ENCODE data around the gene USHBP1.

Gene USHBP1

GRCh38 chr19:17286752-17287151 lies 22.2 kb upstream of the USHBP1 start:
- no peak overlapping the region for H3K4me2 ChIP-seq (ENCODE audit: low read depth, low read length)
- peaks cover 6% of the 10 kb centered on the region; the same call in 1 of the 2 replicates for H3K4me1 ChIP-seq (ENCODE audit: low read length)
- H3K36me3 ChIP-seq (replicated peaks; ENCODE audit: insufficient read depth, low read length) = no peaks in the 10 kb centered on the region
- no peak for DNase-seq
- no peak overlapping the region for H3K4me3 ChIP-seq (ENCODE audit: low read length)
- no peaks in the 10 kb centered on the region for H3F3A ChIP-seq (ENCODE audit: insufficient read depth, low read length)
- H3K79me2 ChIP-seq (ENCODE audit: low read length) = no peaks in the 10 kb centered on the region
- no peak overlapping the region for H3K9ac ChIP-seq (ENCODE audit: low read length)
- no peak overlapping the region for H3K27ac ChIP-seq (ENCODE audit: low read length)
- H3K27me3 ChIP-seq (replicated peaks; ENCODE audit: insufficient read depth, low read length) = peaks cover 33% of the 10 kb centered on the region
- no peaks in the 10 kb centered on the region for H4K20me1 ChIP-seq (ENCODE audit: insufficient read depth, low read length)
- TF ChIP-seq, protein P1, sequence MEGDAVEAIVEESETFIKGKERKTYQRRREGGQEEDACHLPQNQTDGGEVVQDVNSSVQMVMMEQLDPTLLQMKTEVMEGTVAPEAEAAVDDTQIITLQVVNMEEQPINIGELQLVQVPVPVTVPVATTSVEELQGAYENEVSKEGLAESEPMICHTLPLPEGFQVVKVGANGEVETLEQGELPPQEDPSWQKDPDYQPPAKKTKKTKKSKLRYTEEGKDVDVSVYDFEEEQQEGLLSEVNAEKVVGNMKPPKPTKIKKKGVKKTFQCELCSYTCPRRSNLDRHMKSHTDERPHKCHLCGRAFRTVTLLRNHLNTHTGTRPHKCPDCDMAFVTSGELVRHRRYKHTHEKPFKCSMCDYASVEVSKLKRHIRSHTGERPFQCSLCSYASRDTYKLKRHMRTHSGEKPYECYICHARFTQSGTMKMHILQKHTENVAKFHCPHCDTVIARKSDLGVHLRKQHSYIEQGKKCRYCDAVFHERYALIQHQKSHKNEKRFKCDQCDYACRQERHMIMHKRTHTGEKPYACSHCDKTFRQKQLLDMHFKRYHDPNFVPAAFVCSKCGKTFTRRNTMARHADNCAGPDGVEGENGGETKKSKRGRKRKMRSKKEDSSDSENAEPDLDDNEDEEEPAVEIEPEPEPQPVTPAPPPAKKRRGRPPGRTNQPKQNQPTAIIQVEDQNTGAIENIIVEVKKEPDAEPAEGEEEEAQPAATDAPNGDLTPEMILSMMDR (IDR thresholded peaks at IDR 0.05; ENCODE audit: low read length) = no peak
- no peak for TF ChIP-seq EZH2 (optimal IDR thresholded peaks at IDR 0.05; ENCODE audit: low read depth, low read length)
- TF ChIP-seq EZH2phosphoT487 (IDR thresholded peaks at IDR 0.05; ENCODE audit: low read length) = no peak
- no peaks in the 10 kb centered on the region for H3K9me2 ChIP-seq (replicated peaks; ENCODE audit: insufficient read depth, low read length)
- no peak overlapping the region for H2AFZ ChIP-seq (ENCODE audit: low read length)
- H3K9me3 ChIP-seq (replicated peaks; ENCODE audit: insufficient read depth, low read length) = no peaks in the 10 kb centered on the region

DNA sequence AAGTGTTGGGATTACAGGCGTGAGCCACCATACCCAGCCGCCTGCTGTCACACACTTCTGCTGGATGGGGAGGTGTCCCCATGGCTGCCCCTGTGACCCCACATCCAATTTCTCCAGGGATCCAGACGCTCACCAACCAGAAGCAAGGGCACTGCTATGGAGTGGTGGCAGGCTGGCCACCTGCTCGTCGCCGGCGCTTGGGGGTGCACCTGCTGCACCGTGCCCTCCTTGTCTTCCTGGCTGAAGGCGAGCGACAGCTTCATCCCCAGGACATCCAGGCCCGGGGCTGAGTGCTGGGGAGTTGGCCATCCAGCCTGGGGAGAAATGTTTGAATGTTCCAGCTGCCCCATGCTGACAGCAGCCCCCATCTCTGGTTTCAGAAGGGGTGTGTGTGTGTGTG lies 21.7 kb upstream of the USHBP1 start:
- no peak for TF ChIP-seq EZH2 (optimal IDR thresholded peaks at IDR 0.05; ENCODE audit: low read depth, low read length)
- TF ChIP-seq, protein P1 (IDR thresholded peaks at IDR 0.05; ENCODE audit: low read length) = no peak
- no peak for TF ChIP-seq EZH2phosphoT487 (IDR thresholded peaks at IDR 0.05; ENCODE audit: low read length)

GRCh38 chr19:17285415-17286135 lies 21.0 kb upstream of the USHBP1 start:
- no peaks in the 10 kb centered on the region for H4K20me1 ChIP-seq (ENCODE audit: insufficient read depth, low read length)
- no peak overlapping the region for H3K4me2 ChIP-seq (ENCODE audit: low read depth, low read length)
- DNase-seq = no peak
- TF ChIP-seq EZH2 (optimal IDR thresholded peaks at IDR 0.05; ENCODE audit: low read depth, low read length) (no peak), EZH2phosphoT487 (IDR thresholded peaks at IDR 0.05; ENCODE audit: low read length) (no peak)
- TF ChIP-seq, protein P1 (IDR thresholded peaks at IDR 0.05; ENCODE audit: low read length) = no peak
- H3K9me2 ChIP-seq (replicated peaks; ENCODE audit: insufficient read depth, low read length) = no peaks in the 10 kb centered on the region
- H3K9ac ChIP-seq (ENCODE audit: low read length) = no peak overlapping the region
- no peak overlapping the region for H3K4me3 ChIP-seq (ENCODE audit: low read length)
- peaks cover 37% of the 10 kb centered on the region for H3K27me3 ChIP-seq (replicated peaks; ENCODE audit: insufficient read depth, low read length)
- no peaks in the 10 kb centered on the region for H3K36me3 ChIP-seq (replicated peaks; ENCODE audit: insufficient read depth, low read length)
- no peaks in the 10 kb centered on the region for H3K79me2 ChIP-seq (ENCODE audit: low read length)
- no peaks in the 10 kb centered on the region for H3K9me3 ChIP-seq (replicated peaks; ENCODE audit: insufficient read depth, low read length)
- H3F3A ChIP-seq (ENCODE audit: insufficient read depth, low read length) = no peaks in the 10 kb centered on the region
- H3K27ac ChIP-seq (ENCODE audit: low read length) = no peak overlapping the region
- peaks cover 12% of the 10 kb centered on the region; the same call in 1 of the 2 replicates for H3K4me1 ChIP-seq (ENCODE audit: low read length)
- no peak overlapping the region for H2AFZ ChIP-seq (ENCODE audit: low read length)

More for the DNA sequence above, 21.7 kb upstream of the USHBP1 start:
- no peak overlapping the region for H3K4me2 ChIP-seq (ENCODE audit: low read depth, low read length)
- no peaks in the 10 kb centered on the region for H3K9me2 ChIP-seq (replicated peaks; ENCODE audit: insufficient read depth, low read length)
- DNase-seq = no peak
- no peak overlapping the region for H3K27ac ChIP-seq (ENCODE audit: low read length)
- H3K79me2 ChIP-seq (ENCODE audit: low read length) = no peaks in the 10 kb centered on the region
- H3K27me3 ChIP-seq (replicated peaks; ENCODE audit: insufficient read depth, low read length) = peaks cover 37% of the 10 kb centered on the region
- no peak overlapping the region for H2AFZ ChIP-seq (ENCODE audit: low read length)
- no peaks in the 10 kb centered on the region for H3F3A ChIP-seq (ENCODE audit: insufficient read depth, low read length)
- no peak overlapping the region for H3K9ac ChIP-seq (ENCODE audit: low read length)
- H3K4me3 ChIP-seq (ENCODE audit: low read length) = no peak overlapping the region
- no peaks in the 10 kb centered on the region for H3K36me3 ChIP-seq (replicated peaks; ENCODE audit: insufficient read depth, low read length)
- peaks cover 11% of the 10 kb centered on the region; the same call in 1 of the 2 replicates for H3K4me1 ChIP-seq (ENCODE audit: low read length)
- no peaks in the 10 kb centered on the region for H4K20me1 ChIP-seq (ENCODE audit: insufficient read depth, low read length)
- no peaks in the 10 kb centered on the region for H3K9me3 ChIP-seq (replicated peaks; ENCODE audit: insufficient read depth, low read length)
